Nephron (organoid): ENCODE data around the gene MORN1.
A peak's percentile ranks its signal among the peaks of the same experiment; 100 is the strongest.

Experiments used
- H3K27ac Mint-ChIP-seq, 3 experiments: 2 replicates each; pipeline ENCODE4 v1.8.0; 2020; ENCODE audit warnings: mixed read lengths in 3 of 3, mild to moderate bottlenecking in 2 of 3, moderate library complexity in 1 of 3
- H3K27me3 Mint-ChIP-seq: 2 replicates; pipeline ENCODE4 v1.8.0; 2021; ENCODE audit warnings: low read depth, mild to moderate bottlenecking, moderate library complexity, mixed read lengths
- H3K36me3 Mint-ChIP-seq: 2 replicates; pipeline ENCODE4 v1.8.0; 2020; ENCODE audit warnings: low read depth, mixed read lengths
- H3K4me1 Mint-ChIP-seq: 2 replicates; pipeline ENCODE4 v1.8.0; 2020; ENCODE audit warnings: mixed read lengths
- H3K4me3 Mint-ChIP-seq, 3 experiments: 2 replicates each; pipeline ENCODE4 v1.8.0; 2020; ENCODE audit warnings: mild to moderate bottlenecking in 3 of 3, mixed read lengths in 3 of 3, moderate library complexity in 2 of 3
- H3K9me3 Mint-ChIP-seq: 2 replicates; pipeline ENCODE4 v1.8.0; 2020; ENCODE audit warnings: mixed read lengths
- TF ChIP-seq, protein P1 (sequence below), 3 experiments: fragments of 200-600 bp; sonication (generic); IDR thresholded peaks; one replicate each; pipeline ENCODE4 v1.5.0; 2021; ENCODE audit warnings: antibody characterized with exemption in 3 of 3; ENCODE audit not compliant: unreplicated experiment in 3 of 3

Gene MORN1

DNA sequence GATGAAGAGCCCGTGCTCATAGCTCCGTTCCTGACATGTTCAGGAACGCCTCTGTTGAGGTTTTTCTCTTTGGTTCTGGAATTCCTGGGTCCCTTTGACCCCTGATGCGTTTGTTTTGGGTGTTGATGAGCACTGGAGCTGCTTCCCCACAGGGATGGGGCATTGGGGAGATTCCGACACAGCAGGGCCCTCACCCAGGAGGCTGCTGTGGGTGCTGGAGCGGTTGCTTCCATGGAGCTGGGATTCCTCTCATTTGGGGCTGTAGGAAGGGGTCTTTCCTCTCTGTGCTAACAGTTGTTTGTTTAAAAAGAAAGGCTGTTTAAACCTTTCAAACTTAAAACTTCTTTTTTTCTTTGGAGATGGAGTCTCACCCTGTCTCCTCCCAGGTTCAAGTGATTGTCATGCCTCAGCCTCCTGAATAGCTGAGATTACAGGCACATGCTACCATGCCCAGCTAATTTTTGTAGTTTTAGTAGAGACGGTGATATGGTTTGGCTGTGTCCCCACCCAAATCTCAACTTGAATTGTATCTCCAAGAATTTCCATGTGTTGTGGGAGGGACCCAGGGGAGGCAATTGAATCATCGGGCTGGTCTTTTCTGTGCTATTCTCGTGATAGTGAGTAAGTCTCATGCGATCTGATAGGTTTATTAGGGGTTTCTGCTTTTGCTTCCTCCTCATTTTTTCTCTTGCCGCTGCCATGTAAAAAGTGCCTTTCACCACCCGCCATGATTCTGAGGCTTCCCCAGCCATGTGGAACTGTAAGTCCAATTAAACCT lies 114.4 kb downstream of the MORN1 start:
- Mint-ChIP-seq H3K36me3 (peaks cover 25% of the 10 kb centered on the region), H3K4me3 (peak overlapping the region in 2 of 3 experiments; percentile 7 to 23), H3K9me3 (peaks cover 4% of the 10 kb centered on the region), H3K27me3 (no peaks in the 10 kb centered on the region), H3K4me1 (peaks cover 66% of the 10 kb centered on the region), H3K27ac (peak overlapping the region; percentile 90 to 96 (median 93))
- TF ChIP-seq, protein P1, sequence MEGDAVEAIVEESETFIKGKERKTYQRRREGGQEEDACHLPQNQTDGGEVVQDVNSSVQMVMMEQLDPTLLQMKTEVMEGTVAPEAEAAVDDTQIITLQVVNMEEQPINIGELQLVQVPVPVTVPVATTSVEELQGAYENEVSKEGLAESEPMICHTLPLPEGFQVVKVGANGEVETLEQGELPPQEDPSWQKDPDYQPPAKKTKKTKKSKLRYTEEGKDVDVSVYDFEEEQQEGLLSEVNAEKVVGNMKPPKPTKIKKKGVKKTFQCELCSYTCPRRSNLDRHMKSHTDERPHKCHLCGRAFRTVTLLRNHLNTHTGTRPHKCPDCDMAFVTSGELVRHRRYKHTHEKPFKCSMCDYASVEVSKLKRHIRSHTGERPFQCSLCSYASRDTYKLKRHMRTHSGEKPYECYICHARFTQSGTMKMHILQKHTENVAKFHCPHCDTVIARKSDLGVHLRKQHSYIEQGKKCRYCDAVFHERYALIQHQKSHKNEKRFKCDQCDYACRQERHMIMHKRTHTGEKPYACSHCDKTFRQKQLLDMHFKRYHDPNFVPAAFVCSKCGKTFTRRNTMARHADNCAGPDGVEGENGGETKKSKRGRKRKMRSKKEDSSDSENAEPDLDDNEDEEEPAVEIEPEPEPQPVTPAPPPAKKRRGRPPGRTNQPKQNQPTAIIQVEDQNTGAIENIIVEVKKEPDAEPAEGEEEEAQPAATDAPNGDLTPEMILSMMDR (IDR thresholded peaks at IDR 0.05; ENCODE audit: unreplicated experiment in 3 of 3), result no peak

DNA sequence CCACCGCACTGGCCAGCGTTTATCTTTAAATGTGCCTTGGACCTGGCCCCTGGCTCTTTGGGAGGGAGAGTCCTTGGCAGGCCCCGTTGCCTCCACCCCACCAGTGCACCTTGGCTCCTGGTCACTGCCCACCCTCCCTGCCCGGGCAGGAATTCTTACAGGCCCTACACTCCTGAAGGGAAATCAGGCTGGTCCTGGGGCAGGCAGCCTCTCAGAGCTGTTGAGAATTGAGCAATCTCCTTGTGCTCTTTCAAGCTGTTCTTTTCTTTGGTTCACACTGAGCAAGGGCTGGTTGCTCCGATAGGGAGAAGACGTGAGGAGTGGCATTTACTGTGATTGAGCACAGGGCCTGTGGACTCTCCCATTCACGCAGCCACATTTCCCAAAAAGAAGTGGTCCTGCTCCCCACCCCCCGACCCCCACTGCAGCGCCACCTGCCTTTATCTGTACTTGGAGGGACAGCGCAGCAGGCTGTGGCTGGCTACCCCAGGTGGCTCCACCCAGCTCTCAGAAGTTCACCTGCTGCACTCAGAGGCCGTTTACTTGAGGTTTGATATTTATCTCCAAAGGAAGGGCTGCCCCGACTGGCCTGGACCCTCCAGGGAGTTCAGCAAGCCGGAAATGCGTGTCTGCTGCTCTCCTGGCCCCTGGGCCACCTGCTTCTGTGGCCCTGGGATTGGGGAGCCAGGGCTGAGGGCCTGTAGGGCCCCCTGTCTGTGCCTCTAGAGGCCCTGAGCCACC lies 115.4 kb downstream of the MORN1 start:
- Mint-ChIP-seq H3K9me3 (peaks cover 4% of the 10 kb centered on the region), H3K4me3 (no peak overlapping the region), H3K4me1 (peaks cover 69% of the 10 kb centered on the region), H3K36me3 (peaks cover 23% of the 10 kb centered on the region), H3K27me3 (no peaks in the 10 kb centered on the region), H3K27ac (peak overlapping the region; percentile 90 to 96 (median 93))
- TF ChIP-seq, protein P1 (IDR thresholded peaks at IDR 0.05; ENCODE audit: unreplicated experiment in 3 of 3), result no peak

DNA sequence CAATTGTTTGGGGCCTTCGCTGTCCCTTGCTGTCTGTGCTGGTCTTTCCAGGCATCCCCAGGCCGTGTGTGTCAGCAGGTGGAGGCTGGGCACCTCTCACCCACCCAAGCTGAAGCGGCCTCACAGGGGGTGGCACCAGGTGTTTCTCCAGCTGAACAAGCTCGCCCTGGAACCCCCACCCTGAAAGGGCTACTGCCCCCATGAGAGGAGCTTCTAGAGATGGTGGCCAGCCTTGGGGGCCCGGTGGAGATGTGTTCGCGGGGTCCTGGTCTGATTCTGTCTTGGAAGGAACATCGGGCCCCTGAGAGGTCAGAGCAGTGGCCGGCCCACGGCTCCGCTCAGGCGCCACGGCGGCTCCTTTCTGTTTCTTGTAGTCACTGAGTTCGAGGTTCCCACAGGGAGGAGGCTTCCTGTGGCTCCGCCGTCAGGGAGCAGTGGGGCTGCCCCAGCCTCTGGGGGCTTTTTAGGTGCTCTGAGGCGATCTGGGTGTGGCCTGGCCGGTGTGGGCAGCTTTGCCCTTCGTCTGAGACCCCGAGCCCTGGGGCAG lies 116.4 kb downstream of the MORN1 start:
- Mint-ChIP-seq H3K9me3 (peaks cover 4% of the 10 kb centered on the region), H3K27me3 (no peaks in the 10 kb centered on the region), H3K27ac (peak overlapping the region; percentile 90 to 96 (median 93)), H3K4me1 (peaks cover 69% of the 10 kb centered on the region), H3K36me3 (peaks cover 17% of the 10 kb centered on the region), H3K4me3 (peak overlapping the region in 1 of 3 experiments; percentile 19)
- TF ChIP-seq, protein P1 (IDR thresholded peaks at IDR 0.05; ENCODE audit: unreplicated experiment in 3 of 3), result no peak

DNA sequence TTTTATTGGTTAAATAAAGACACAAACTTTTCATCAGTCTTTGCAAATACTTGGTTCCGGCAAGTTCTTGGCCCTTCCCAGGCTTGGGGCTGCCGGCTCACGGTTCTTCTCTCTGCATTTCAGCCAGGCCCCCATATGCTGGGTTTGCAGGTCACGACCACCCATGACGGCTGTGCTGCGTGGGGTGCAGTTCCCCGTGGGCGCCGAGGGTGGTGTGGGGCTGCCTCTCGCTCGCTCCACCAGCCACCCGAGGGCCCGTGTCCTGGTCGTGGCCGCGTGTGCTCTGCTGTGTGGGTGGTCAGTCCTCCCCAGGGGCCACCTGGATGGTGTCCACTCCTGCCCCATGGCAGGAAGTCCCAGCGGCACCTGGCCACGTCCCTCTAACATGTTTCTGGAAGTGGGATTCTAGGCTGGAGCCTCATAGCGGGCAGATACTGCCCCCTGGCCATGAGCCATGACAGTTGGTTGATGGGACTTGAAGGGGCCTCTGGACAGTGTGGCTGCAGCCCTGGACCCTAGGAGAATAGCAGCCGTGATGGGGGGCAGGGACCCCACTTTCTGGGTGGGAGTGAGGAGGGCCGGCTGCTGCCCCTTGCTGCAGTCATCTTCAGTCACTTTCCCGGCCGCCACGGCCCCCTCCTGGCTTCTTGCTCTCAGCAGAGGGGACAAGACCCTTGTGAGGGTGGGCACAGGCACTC lies 117.0 kb downstream of the MORN1 start:
- Mint-ChIP-seq H3K9me3 (no peaks in the 10 kb centered on the region), H3K36me3 (peaks cover 12% of the 10 kb centered on the region), H3K4me3 (no peak overlapping the region), H3K4me1 (peaks cover 64% of the 10 kb centered on the region), H3K27ac (peak overlapping the region; percentile 90 to 96 (median 93)), H3K27me3 (no peaks in the 10 kb centered on the region)
- TF ChIP-seq, protein P1 (IDR thresholded peaks at IDR 0.05; ENCODE audit: unreplicated experiment in 3 of 3), result no peak

DNA sequence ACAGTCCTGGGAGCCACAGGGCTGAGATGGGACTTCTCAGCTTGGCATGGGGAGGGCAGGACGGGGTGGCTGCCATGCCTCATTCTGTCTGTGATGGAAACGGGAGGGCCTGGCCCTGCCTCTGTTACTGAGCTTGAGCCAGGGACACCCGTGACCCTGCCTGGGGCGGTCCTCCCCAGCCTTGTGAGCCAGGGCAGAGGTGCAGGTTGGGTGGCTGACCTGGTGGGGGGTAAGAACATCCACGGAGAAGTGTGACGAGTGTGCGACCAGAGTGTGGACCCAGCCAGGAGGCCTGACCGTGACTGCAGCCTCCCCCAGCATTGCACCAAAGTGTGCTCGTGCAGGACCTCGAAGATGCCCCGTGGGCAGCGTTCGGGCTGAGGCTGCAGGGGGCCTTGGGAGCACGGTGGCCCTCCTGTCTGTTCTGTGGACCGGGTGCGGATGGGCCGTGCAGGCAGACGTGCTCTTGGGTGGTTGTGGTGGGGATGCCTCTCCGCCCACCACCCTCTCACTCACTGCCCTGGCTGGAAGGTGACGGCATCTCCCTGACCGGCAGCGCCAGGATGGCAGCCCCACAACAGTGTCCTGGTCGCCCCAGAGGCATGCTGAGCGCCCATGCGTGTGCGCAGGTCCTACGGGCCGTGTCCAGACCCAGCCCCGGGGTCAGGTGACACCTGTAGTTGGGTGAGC lies 117.8 kb downstream of the MORN1 start:
- peaks cover 66% of the 10 kb centered on the region for H3K4me1 Mint-ChIP-seq
- no peaks in the 10 kb centered on the region for H3K9me3 Mint-ChIP-seq
- TF ChIP-seq, protein P1 (IDR thresholded peaks at IDR 0.05; ENCODE audit: unreplicated experiment in 3 of 3), result no peak
- H3K4me3 Mint-ChIP-seq, result peak overlapping the region in 1 of 3 experiments; percentile 25
- no peaks in the 10 kb centered on the region for H3K27me3 Mint-ChIP-seq
- H3K27ac Mint-ChIP-seq, result peak overlapping the region; percentile 83 to 96 (median 90)
- peaks cover 8% of the 10 kb centered on the region for H3K36me3 Mint-ChIP-seq
